H9 (cell line): ENCODE results near the gene RBM25. TPM values are rescaled to one million over a fixed set of nuclear protein-coding genes. Genes with fewer than 3 reads are reported as not detected.

ENCODE experiments used
- DNase-seq: peaks from one replicate; pipeline ENCODE4 v3.0.0-alpha.2; 2017
- H2AFZ ChIP-seq: one replicate; pipeline ENCODE4 v1.6.1; 2013; ENCODE audit warnings: mild to moderate bottlenecking, low read length, control low read depth, moderate library complexity
- H2AK5ac ChIP-seq: 2 replicates; pipeline ENCODE4 v1.6.1; 2013; ENCODE audit warnings: low read length, control low read depth, mixed read lengths; ENCODE audit not compliant: insufficient read length
- H2BK120ac ChIP-seq: one replicate; pipeline ENCODE4 v1.6.1; 2013; ENCODE audit warnings: low read depth, mild to moderate bottlenecking, low read length, control low read depth, inconsistent platforms; ENCODE audit not compliant: poor library complexity, severe bottlenecking
- H2BK12ac ChIP-seq: 2 replicates; pipeline ENCODE4 v1.6.1; 2013; ENCODE audit warnings: low read length, control low read depth, mixed read lengths, low read depth; ENCODE audit not compliant: insufficient read length
- H2BK15ac ChIP-seq: 2 replicates; pipeline ENCODE4 v1.6.1; 2013; ENCODE audit warnings: low read depth, low read length, control low read depth
- H2BK20ac ChIP-seq: one replicate; pipeline ENCODE4 v1.6.1; 2013; ENCODE audit warnings: low read depth, mild to moderate bottlenecking, low read length, control low read depth, inconsistent platforms; ENCODE audit not compliant: poor library complexity, severe bottlenecking
- H2BK5ac ChIP-seq: 2 replicates; pipeline ENCODE4 v1.6.1; 2013; ENCODE audit warnings: low read length, control low read depth, mixed read lengths; ENCODE audit not compliant: insufficient read length
- H3K14ac ChIP-seq: 2 replicates; pipeline ENCODE4 v1.6.1; 2013; ENCODE audit warnings: low read length, control low read depth; ENCODE audit not compliant: insufficient read depth
- H3K18ac ChIP-seq: 2 replicates; pipeline ENCODE4 v1.6.1; 2013; ENCODE audit warnings: low read depth, mild to moderate bottlenecking, mixed read lengths, low read length, control low read depth; ENCODE audit not compliant: insufficient read length
- H3K23ac ChIP-seq: 2 replicates; pipeline ENCODE4 v1.6.1; 2013; ENCODE audit warnings: low read length, control low read depth, mixed read lengths, low read depth; ENCODE audit not compliant: insufficient read length
- H3K23me2 ChIP-seq: 2 replicates; pipeline ENCODE4 v1.6.1; 2013; ENCODE audit warnings: low read depth, mild to moderate bottlenecking, mixed read lengths, low read length, control low read depth; ENCODE audit not compliant: insufficient read length, poor library complexity, severe bottlenecking
- H3K27ac ChIP-seq: 2 replicates; pipeline ENCODE4 v1.5.1; 2013; ENCODE audit warnings: low read length, control low read depth, mixed read lengths, low read depth; ENCODE audit not compliant: insufficient read length
- H3K27me3 ChIP-seq: 2 replicates; pipeline ENCODE4 v1.6.1; 2013; ENCODE audit warnings: low read length, control low read depth, inconsistent platforms; ENCODE audit not compliant: insufficient read depth
- H3K4ac ChIP-seq: 2 replicates; pipeline ENCODE4 v1.6.1; 2013; ENCODE audit warnings: low read depth, mild to moderate bottlenecking, control low read depth, inconsistent platforms, low read length, moderate library complexity
- H3K4me1 ChIP-seq: 2 replicates; pipeline ENCODE4 v1.6.1; 2013; ENCODE audit warnings: low read length, control low read depth, inconsistent platforms; ENCODE audit not compliant: insufficient read depth
- H3K4me2 ChIP-seq: 2 replicates; pipeline ENCODE4 v1.6.1; 2013; ENCODE audit warnings: low read length, control low read depth, mixed read lengths; ENCODE audit not compliant: insufficient read length, insufficient read depth
- H3K56ac ChIP-seq: 2 replicates; pipeline ENCODE4 v1.6.1; 2013; ENCODE audit warnings: low read depth, mild to moderate bottlenecking, mixed read lengths, low read length, control low read depth; ENCODE audit not compliant: insufficient read length
- H3K79me1 ChIP-seq: 2 replicates; pipeline ENCODE4 v1.6.1; 2013; ENCODE audit warnings: low read depth, mild to moderate bottlenecking, moderate library complexity, low read length, control low read depth, inconsistent platforms; ENCODE audit not compliant: insufficient read depth, poor library complexity, severe bottlenecking
- H3K79me2 ChIP-seq: 2 replicates; pipeline ENCODE4 v1.6.1; 2013; ENCODE audit warnings: low read length, control low read depth, inconsistent platforms; ENCODE audit not compliant: insufficient read depth
- H3K9ac ChIP-seq: 2 replicates; pipeline ENCODE4 v1.6.1; 2013; ENCODE audit warnings: low read length, control low read depth, mixed read lengths; ENCODE audit not compliant: insufficient read length; ENCODE audit errors: extremely low read depth
- H3K9me3 ChIP-seq: one replicate; pipeline ENCODE4 v1.6.1; 2013; ENCODE audit warnings: low read depth, low read length, inconsistent platforms; ENCODE audit not compliant: control insufficient read depth
- H3T11ph ChIP-seq: one replicate; pipeline ENCODE4 v1.6.1; 2013; ENCODE audit warnings: mild to moderate bottlenecking, low read length, control low read depth, inconsistent platforms
- H4K20me1 ChIP-seq: one replicate; pipeline ENCODE4 v1.6.1; 2013; ENCODE audit not compliant: control insufficient read depth, insufficient read length, insufficient read depth
- H4K5ac ChIP-seq: 2 replicates; pipeline ENCODE4 v1.6.1; 2013; ENCODE audit warnings: low read depth, mild to moderate bottlenecking, mixed read lengths, low read length, control low read depth; ENCODE audit not compliant: insufficient read length
- H4K8ac ChIP-seq: replicated peaks from 2 replicates; pipeline ENCODE4 v1.6.1; 2013; ENCODE audit warnings: low read length, control low read depth, mixed read lengths, low read depth; ENCODE audit not compliant: insufficient read length
- H4K91ac ChIP-seq: 2 replicates; pipeline ENCODE4 v1.6.1; 2013; ENCODE audit warnings: low read depth, mild to moderate bottlenecking, moderate library complexity, mixed read lengths, low read length, control low read depth; ENCODE audit not compliant: insufficient read length
- H3K27ac Mint-ChIP-seq, 3 experiments: 2 replicates in 2 of 3; 3 replicates in 1 of 3; pipeline ENCODE4 v1.8.0; 2020 to 2021; ENCODE audit warnings: mixed read lengths in 3 of 3, mild to moderate bottlenecking in 1 of 3, moderate library complexity in 1 of 3
- H3K27me3 Mint-ChIP-seq: 2 replicates; pipeline ENCODE4 v1.8.0; 2021; ENCODE audit warnings: low read depth, mild to moderate bottlenecking, moderate library complexity, mixed read lengths
- H3K36me3 Mint-ChIP-seq, 3 experiments: 2 replicates in 2 of 3; 3 replicates in 1 of 3; pipeline ENCODE4 v1.8.0; 2020 to 2021; ENCODE audit warnings: low read depth in 3 of 3, mixed read lengths in 3 of 3; ENCODE audit not compliant: insufficient read depth in 1 of 3
- H3K4me1 Mint-ChIP-seq, 2 experiments: 2 replicates each; pipeline ENCODE4 v1.8.0; 2020; ENCODE audit warnings: mixed read lengths in 2 of 2
- H3K4me3 Mint-ChIP-seq, 2 experiments: 2 replicates in 1 of 2; 3 replicates in 1 of 2; pipeline ENCODE4 v1.8.0; 2020 to 2021; ENCODE audit warnings: mild to moderate bottlenecking in 2 of 2, mixed read lengths in 2 of 2, moderate library complexity in 1 of 2
- H3K9me3 Mint-ChIP-seq, 2 experiments: 2 replicates in 1 of 2; 3 replicates in 1 of 2; pipeline ENCODE4 v1.8.0; 2020; ENCODE audit warnings: mild to moderate bottlenecking in 2 of 2, mixed read lengths in 2 of 2, moderate library complexity in 1 of 2
- WGBS: extraction: QIAGEN DNeasy Blood & Tissue Kit; methylation state at CpG from one replicate; pipeline ENCODE4 v1.1.7; 2013; ENCODE audit warnings: missing lambda C conversion rate, low lambda C conversion rate, mixed read lengths; ENCODE audit not compliant: insufficient read length; ENCODE audit errors: extremely low coverage; 5-methylcytosine and 5-hydroxymethylcytosine counted together
- total RNA-seq: library from RNA; stranded (reverse); gene quantifications from 2 replicates; pipeline ENCODE4 v1.2.1, GENCODE V29; 2021
- TF ChIP-seq, protein P1 (sequence below): fragments of 200-600 bp; sonication (generic); conservative IDR thresholded peaks from 3 replicates; pipeline ENCODE4 v1.8.0; 2021; ENCODE audit warnings: antibody characterized with exemption, mild to moderate bottlenecking

Gene RBM25
- total RNA-seq, 1 experiment from 2014 or later, result 138 TPM

DNA sequence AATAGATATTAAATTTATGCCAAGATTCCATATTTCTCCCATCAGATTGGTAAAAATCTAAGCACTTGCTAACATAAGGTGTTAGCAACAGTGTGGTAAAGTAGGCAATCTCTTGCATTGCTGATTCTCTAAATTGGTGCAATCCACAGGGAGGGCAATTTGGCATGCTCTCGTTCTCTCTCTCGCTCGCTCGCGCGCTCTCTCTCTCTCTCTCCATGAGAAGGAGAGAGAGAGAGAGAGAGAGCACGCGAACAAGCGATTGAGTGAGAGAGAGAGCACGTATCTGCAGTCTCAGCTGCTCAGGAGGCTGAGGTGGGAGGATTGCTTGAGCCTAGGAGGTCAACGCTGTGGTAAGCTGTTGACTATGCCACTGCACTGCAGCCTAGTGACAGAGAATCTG is 103.9 kb downstream of the RBM25 start:
- Histone ChIP-seq H3K27me3 (no peaks in the 10 kb centered on the region), H3K79me1 (no peaks in the 10 kb centered on the region), H3K27ac (no peak overlapping the region), H3K23me2 (no peaks in the 10 kb centered on the region), H2BK12ac (no peak overlapping the region), H4K8ac (no peak overlapping the region), H3T11ph (no peak overlapping the region), H2AFZ (no peak overlapping the region), H3K9ac (no peak overlapping the region), H3K18ac (no peak overlapping the region), H3K23ac (no peak overlapping the region), H3K4ac (no peak overlapping the region), H3K14ac (no peak overlapping the region), H4K91ac (no peak overlapping the region), H2BK15ac (no peak overlapping the region), H3K56ac (no peak overlapping the region), H2BK120ac (no peak overlapping the region), H3K9me3 (no peaks in the 10 kb centered on the region), H2BK5ac (no peak overlapping the region), H3K4me2 (no peak overlapping the region), H4K20me1 (no peaks in the 10 kb centered on the region), H2BK20ac (no peak overlapping the region), H3K79me2 (no peaks in the 10 kb centered on the region), H4K5ac (no peak overlapping the region), H2AK5ac (no peak overlapping the region), H3K4me1 (no peaks in the 10 kb centered on the region)
- TF ChIP-seq, protein P1, sequence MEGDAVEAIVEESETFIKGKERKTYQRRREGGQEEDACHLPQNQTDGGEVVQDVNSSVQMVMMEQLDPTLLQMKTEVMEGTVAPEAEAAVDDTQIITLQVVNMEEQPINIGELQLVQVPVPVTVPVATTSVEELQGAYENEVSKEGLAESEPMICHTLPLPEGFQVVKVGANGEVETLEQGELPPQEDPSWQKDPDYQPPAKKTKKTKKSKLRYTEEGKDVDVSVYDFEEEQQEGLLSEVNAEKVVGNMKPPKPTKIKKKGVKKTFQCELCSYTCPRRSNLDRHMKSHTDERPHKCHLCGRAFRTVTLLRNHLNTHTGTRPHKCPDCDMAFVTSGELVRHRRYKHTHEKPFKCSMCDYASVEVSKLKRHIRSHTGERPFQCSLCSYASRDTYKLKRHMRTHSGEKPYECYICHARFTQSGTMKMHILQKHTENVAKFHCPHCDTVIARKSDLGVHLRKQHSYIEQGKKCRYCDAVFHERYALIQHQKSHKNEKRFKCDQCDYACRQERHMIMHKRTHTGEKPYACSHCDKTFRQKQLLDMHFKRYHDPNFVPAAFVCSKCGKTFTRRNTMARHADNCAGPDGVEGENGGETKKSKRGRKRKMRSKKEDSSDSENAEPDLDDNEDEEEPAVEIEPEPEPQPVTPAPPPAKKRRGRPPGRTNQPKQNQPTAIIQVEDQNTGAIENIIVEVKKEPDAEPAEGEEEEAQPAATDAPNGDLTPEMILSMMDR, result no peak
- no peak overlapping the region for H3K27ac Mint-ChIP-seq
- peaks cover 5 to 45% (median 37%) of the 10 kb centered on the region in 3 experiments; a peak in 6 of 7 replicates for H3K36me3 Mint-ChIP-seq
- no peaks in the 10 kb centered on the region for H3K9me3 Mint-ChIP-seq
- no peak overlapping the region for H3K4me3 Mint-ChIP-seq
- no peaks in the 10 kb centered on the region for H3K27me3 Mint-ChIP-seq
- no CpG with 5 or more reads among the region's 11 CpGs for whole genome bisulfite sequencing
- no peaks in the 10 kb centered on the region for H3K4me1 Mint-ChIP-seq
- DNase-seq, result no peak
